ENCODE measurements around the gene C15orf62.

DNA sequence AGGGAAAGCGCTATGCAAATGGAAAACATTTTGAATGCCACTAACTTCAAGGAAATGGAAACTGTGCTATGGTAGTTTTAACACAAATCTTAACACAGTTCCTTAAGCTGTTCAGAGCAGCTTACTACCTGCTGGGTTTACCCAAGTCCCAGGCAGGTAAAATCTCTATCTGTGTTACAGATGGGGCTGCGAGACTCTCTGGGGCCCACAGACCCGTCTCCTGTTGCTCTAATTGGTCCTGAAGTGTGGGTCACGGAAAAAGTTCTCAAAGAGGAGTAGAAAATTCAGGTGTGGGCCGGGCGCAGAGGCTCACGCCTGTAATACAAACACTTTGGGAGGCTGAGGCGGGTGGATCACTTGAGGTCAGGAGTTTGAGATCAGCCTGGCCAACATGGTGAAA, 20.2 kb downstream of the C15orf62 start:
- TF ChIP-seq, protein P1, sequence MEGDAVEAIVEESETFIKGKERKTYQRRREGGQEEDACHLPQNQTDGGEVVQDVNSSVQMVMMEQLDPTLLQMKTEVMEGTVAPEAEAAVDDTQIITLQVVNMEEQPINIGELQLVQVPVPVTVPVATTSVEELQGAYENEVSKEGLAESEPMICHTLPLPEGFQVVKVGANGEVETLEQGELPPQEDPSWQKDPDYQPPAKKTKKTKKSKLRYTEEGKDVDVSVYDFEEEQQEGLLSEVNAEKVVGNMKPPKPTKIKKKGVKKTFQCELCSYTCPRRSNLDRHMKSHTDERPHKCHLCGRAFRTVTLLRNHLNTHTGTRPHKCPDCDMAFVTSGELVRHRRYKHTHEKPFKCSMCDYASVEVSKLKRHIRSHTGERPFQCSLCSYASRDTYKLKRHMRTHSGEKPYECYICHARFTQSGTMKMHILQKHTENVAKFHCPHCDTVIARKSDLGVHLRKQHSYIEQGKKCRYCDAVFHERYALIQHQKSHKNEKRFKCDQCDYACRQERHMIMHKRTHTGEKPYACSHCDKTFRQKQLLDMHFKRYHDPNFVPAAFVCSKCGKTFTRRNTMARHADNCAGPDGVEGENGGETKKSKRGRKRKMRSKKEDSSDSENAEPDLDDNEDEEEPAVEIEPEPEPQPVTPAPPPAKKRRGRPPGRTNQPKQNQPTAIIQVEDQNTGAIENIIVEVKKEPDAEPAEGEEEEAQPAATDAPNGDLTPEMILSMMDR (IDR thresholded peaks at IDR 0.05), result no peak
- no peak for TF ChIP-seq POLR2A (IDR thresholded peaks at IDR 0.05)
